Stomach smooth muscle (tissue), 2 donors: ENCODE measurements around the gene POLR2H.

ENCODE experiments used
- H3K27ac ChIP-seq: one replicate; pipeline ENCODE4 v1.7.0; 2013; ENCODE audit warnings: mild to moderate bottlenecking, low read length, inconsistent platforms
- H3K27me3 ChIP-seq, 2 donors: one replicate each; pipeline ENCODE4 v1.7.0; 2013; ENCODE audit warnings: low read length in 2 of 2; ENCODE audit not compliant: insufficient read depth in 2 of 2, control insufficient read depth in 1 of 2
- H3K36me3 ChIP-seq, 2 donors: one replicate each; pipeline ENCODE4 v1.7.0; 2013; ENCODE audit warnings: low read length in 2 of 2; ENCODE audit not compliant: control insufficient read depth in 2 of 2, insufficient read depth in 2 of 2
- H3K4me1 ChIP-seq: one replicate; pipeline ENCODE4 v1.7.0; 2013; ENCODE audit warnings: low read length; ENCODE audit not compliant: control insufficient read depth, insufficient read depth
- H3K4me3 ChIP-seq, 2 donors: one replicate each; pipeline ENCODE4 v1.7.0; 2013; ENCODE audit warnings: low read length in 2 of 2
- H3K9ac ChIP-seq, 2 donors: one replicate each; pipeline ENCODE4 v1.7.0; 2013; ENCODE audit warnings: low read length in 2 of 2, mild to moderate bottlenecking in 1 of 2
- H3K9me3 ChIP-seq, 2 donors: one replicate each; pipeline ENCODE4 v1.7.0; 2013; ENCODE audit warnings: low read length in 2 of 2; ENCODE audit not compliant: control insufficient read depth in 2 of 2
- donor health status: healthy.
- donor health status: Pancreatic carcinoma.

The POLR2H gene

GRCh38 chr3:184323696-184324095, 37.8 kb upstream of the POLR2H start:
- H3K9me3 ChIP-seq, result no peaks in the 10 kb centered on the region
- peaks cover 31% of the 10 kb centered on the region for H3K4me1 ChIP-seq
- peaks cover 79 to 83% of the 10 kb centered on the region in 2 donors for H3K36me3 ChIP-seq
- no peak overlapping the region for H3K27ac ChIP-seq
- no peak overlapping the region for H3K4me3 ChIP-seq
- no peaks in the 10 kb centered on the region for H3K27me3 ChIP-seq
- H3K9ac ChIP-seq, result no peak overlapping the region

DNA sequence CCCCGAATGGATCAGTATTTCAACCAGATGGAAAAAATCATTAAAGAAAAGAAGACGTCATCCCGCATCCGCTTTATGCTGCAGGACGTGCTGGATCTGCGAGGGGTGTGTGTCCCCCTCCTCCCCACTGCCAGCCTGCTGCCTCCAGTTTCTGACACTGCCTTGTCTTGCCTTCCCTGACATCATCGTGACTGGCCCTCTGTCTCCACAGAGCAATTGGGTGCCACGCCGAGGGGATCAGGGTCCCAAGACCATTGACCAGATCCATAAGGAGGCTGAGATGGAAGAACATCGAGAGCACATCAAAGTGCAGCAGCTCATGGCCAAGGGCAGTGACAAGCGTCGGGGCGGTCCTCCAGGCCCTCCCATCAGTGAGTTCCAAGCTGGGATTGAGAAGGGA, 36.2 kb upstream of the POLR2H start:
- peaks cover 17% of the 10 kb centered on the region for H3K4me1 ChIP-seq
- no peak overlapping the region for H3K27ac ChIP-seq
- peaks cover 93 to 97% of the 10 kb centered on the region in 2 donors for H3K36me3 ChIP-seq

DNA sequence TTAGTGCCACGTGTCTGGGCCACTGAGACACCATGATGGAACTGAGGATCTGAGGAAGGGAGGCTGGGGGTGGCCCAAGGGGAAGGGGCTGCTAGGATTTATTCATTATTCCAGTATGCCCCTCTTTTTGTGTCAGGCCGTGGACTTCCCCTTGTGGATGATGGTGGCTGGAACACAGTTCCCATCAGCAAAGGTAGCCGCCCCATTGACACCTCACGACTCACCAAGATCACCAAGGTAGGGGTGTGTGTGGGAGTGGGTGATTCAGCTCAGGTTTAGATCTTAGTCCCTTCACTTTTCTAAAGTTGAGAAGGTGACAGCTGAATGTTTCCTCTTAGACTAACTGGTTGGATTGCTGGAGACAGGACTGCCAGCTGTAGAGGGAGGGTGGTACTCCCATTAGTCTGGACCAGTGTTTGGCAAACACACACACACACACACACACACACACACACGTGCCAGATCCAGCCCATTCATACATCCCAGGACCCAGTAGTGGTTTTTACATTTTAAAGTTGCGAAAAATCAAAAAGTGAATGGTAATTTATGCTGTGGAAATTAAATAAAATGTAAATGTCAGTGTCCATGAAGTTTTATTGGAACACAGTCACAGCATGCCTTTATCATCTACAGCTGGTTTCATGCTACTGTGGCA, 35.7 kb upstream of the POLR2H start:
- H3K4me1 ChIP-seq, result peaks cover 11% of the 10 kb centered on the region
- H3K4me3 ChIP-seq, result no peak overlapping the region
- H3K36me3 ChIP-seq, result peaks cover 91 to 94% of the 10 kb centered on the region in 2 donors
- no peaks in the 10 kb centered on the region for H3K27me3 ChIP-seq
- no peak overlapping the region for H3K27ac ChIP-seq
- H3K9me3 ChIP-seq, result no peaks in the 10 kb centered on the region
- no peak overlapping the region for H3K9ac ChIP-seq

More for the DNA sequence above, 36.2 kb upstream of the POLR2H start:
- Histone ChIP-seq H3K27me3 (no peaks in the 10 kb centered on the region), H3K9ac (no peak overlapping the region), H3K4me3 (no peak overlapping the region), H3K9me3 (no peaks in the 10 kb centered on the region)

DNA sequence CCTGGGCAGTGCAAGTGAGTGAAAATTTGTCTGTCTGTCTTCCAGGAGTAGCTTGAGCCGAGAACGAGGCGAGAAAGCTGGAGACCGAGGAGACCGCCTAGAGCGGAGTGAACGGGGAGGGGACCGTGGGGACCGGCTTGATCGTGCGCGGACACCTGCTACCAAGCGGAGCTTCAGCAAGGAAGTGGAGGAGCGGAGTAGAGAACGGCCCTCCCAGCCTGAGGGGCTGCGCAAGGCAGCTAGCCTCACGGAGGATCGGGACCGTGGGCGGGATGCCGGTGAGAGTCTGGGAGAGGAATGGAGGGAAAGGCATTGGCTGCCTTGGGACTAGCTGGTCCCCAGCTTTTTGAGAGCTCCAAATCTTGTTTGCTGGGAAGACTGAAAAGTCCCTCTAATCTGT, 34.3 kb upstream of the POLR2H start:
- no peaks in the 10 kb centered on the region for H3K9me3 ChIP-seq
- no peak overlapping the region for H3K9ac ChIP-seq
- peaks cover 92 to 94% of the 10 kb centered on the region in 2 donors for H3K36me3 ChIP-seq
- no peak overlapping the region for H3K4me3 ChIP-seq
- H3K27ac ChIP-seq, result peak overlapping the region; percentile 11
- H3K4me1 ChIP-seq, result peaks cover 5% of the 10 kb centered on the region
- no peaks in the 10 kb centered on the region for H3K27me3 ChIP-seq

- Histone ChIP-seq H3K27ac (no peak overlapping the region), H3K9me3 (no peaks in the 10 kb centered on the region), H3K4me3 (no peak overlapping the region), H3K36me3 (peaks cover 91 to 94% of the 10 kb centered on the region in 2 donors), H3K4me1 (no peaks in the 10 kb centered on the region), H3K27me3 (no peaks in the 10 kb centered on the region), H3K9ac (no peak overlapping the region)
These were observed 33.0 kb upstream of the POLR2H start for GRCh38 chr3:184328516-184328915.

GRCh38 chr3:184332370-184333090, 29.0 kb upstream of the POLR2H start:
- H3K4me3 ChIP-seq, result no peak overlapping the region
- no peaks in the 10 kb centered on the region for H3K27me3 ChIP-seq
- no peaks in the 10 kb centered on the region for H3K9me3 ChIP-seq
- no peak overlapping the region for H3K9ac ChIP-seq
- peaks cover 68% of the 10 kb centered on the region in 2 donors for H3K36me3 ChIP-seq
- peak overlapping the region; percentile 37 for H3K27ac ChIP-seq
- H3K4me1 ChIP-seq, result peaks cover 19% of the 10 kb centered on the region

- peak overlapping the region; percentile 37 for H3K27ac ChIP-seq
These were observed 28.3 kb upstream of the POLR2H start for GRCh38 chr3:184333190-184333589.

GRCh38 chr3:184333700-184334099, 27.8 kb upstream of the POLR2H start:
- H3K27me3 ChIP-seq, result no peaks in the 10 kb centered on the region
- H3K27ac ChIP-seq, result no peak overlapping the region
- H3K4me3 ChIP-seq, result no peak overlapping the region
- H3K9ac ChIP-seq, result no peak overlapping the region
- H3K9me3 ChIP-seq, result no peaks in the 10 kb centered on the region
- peaks cover 29% of the 10 kb centered on the region for H3K4me1 ChIP-seq
- peaks cover 56 to 58% of the 10 kb centered on the region in 2 donors for H3K36me3 ChIP-seq

More at GRCh38 chr3:184333190-184333589, 28.3 kb upstream of the POLR2H start:
- no peak overlapping the region for H3K4me3 ChIP-seq
- H3K27me3 ChIP-seq, result no peaks in the 10 kb centered on the region
- peaks cover 25% of the 10 kb centered on the region for H3K4me1 ChIP-seq
- no peak overlapping the region for H3K9ac ChIP-seq
- H3K36me3 ChIP-seq, result peaks cover 61 to 63% of the 10 kb centered on the region in 2 donors
- H3K9me3 ChIP-seq, result no peaks in the 10 kb centered on the region

DNA sequence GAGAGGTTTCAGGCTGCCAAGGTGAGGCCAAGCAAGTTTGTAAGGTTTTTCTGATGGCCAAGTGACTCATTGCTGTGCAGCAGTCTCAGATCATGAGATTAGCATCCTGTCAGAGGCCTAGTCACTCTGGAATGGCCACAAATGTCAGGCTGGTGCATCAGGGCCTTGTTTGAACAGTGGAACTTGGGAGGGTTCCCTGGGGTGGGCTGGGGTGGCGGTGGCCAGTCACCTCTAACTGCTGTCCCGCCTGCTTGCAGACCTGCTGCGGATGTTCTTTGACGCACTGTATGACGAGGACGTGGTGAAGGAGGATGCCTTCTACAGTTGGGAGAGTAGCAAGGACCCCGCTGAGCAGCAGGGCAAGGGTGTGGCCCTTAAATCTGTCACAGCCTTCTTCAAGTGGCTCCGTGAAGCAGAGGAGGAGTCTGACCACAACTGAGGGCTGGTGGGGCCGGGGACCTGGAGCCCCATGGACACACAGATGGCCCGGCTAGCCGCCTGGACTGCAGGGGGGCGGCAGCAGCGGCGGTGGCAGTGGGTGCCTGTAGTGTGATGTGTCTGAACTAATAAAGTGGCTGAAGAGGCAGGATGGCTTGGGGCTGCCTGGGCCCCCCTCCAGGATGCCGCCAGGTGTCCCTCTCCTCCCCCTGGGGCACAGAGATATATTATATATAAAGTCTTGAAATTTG, 26.9 kb upstream of the POLR2H start:
- Histone ChIP-seq H3K4me1 (peaks cover 36% of the 10 kb centered on the region), H3K9ac (no peak overlapping the region), H3K36me3 (peaks cover 47 to 49% of the 10 kb centered on the region in 2 donors), H3K27me3 (no peaks in the 10 kb centered on the region), H3K27ac (peak overlapping the region; percentile 98), H3K9me3 (no peaks in the 10 kb centered on the region), H3K4me3 (no peak overlapping the region)

- H3K27me3 ChIP-seq, result no peaks in the 10 kb centered on the region
- peak overlapping the region; percentile 98 for H3K27ac ChIP-seq
- H3K36me3 ChIP-seq, result peaks cover 43 to 44% of the 10 kb centered on the region in 2 donors
- peaks cover 36% of the 10 kb centered on the region for H3K4me1 ChIP-seq
- H3K4me3 ChIP-seq, result peak overlapping the region; percentile 83 to 86
- H3K9ac ChIP-seq, result peak overlapping the region; percentile 80 to 90
- H3K9me3 ChIP-seq, result no peaks in the 10 kb centered on the region
These were observed 26.2 kb upstream of the POLR2H start for GRCh38 chr3:184335291-184335660.
